ENCODE measurements around the gene LGALS7B. TPM values are rescaled to one million over a fixed set of nuclear protein-coding genes. Genes with fewer than 3 reads are reported as not detected.

The LGALS7B gene
- total and polyA plus RNA-seq, 2 of the 4 experiments (the other 2 are of a cell fraction) = not detected

DNA sequence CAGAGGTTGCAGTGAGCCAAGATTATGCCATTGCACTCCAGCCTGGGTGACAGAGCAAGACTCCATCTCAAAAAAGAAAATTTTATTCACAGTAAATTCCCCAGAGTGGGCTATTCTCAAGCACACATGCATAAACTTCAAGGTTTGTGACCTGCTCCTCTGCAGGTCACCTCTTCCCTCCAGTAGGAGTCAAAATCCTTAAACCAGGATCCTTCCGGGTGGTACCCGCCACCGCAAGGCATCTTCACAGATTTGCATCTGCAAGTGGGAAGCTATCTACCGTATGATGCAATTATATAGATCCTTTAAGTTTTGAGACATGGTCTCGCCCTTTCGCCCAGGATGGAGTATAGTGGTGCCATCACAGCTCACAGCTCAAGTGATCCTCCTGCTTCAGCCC, 45.6 kb downstream of the LGALS7B start:
- H3K9ac ChIP-seq (ENCODE audit: low read depth, low read length) = no peak overlapping the region
- H2AK5ac ChIP-seq (ENCODE audit: low read depth, low read length) = no peak overlapping the region
- intact Hi-C loops (cut with micrococcal nuclease) = loop anchor here (5.0 kb wide), 2 partner anchors 102 to 177 kb away; no protein-coding TSS in a partner anchor
- H4K8ac ChIP-seq (ENCODE audit: low read depth in 2 of 2, low read length in 2 of 2) = no peak overlapping the region
- no peak overlapping the region for H3K14ac ChIP-seq (replicated peaks; ENCODE audit: low read depth, low read length)
- in situ Hi-C loops (cut with MboI; ENCODE audit: low sequenced_read_pairs) = no loop called here
- no peak for DNase-seq
- no peak overlapping the region for H2BK120ac ChIP-seq (ENCODE audit: low read depth, low read length)
- POLR2A ChIA-PET (ENCODE audit: unreplicated experiment) = no interaction called here
- H2AK9ac ChIP-seq (replicated peaks; ENCODE audit: low read depth, low read length, poor library complexity) = no peak overlapping the region
- H3K4me3 ChIP-seq (ENCODE audit: insufficient read depth, low read depth, low read length) = no peak overlapping the region
- no peak overlapping the region for H3K56ac ChIP-seq (ENCODE audit: extremely low read depth, insufficient read depth, low read length)
- TF ChIP-seq CEBPB (IDR thresholded peaks at IDR 0.05; ENCODE audit: low read depth, low read length) (peak; percentile 31), POLR2A (IDR thresholded peaks at IDR 0.05; ENCODE audit: low read depth, low read length) (0 out of 2 replicates have a peak, but pooled peaks have one; percentile 8)
- TF ChIP-seq, protein P1, sequence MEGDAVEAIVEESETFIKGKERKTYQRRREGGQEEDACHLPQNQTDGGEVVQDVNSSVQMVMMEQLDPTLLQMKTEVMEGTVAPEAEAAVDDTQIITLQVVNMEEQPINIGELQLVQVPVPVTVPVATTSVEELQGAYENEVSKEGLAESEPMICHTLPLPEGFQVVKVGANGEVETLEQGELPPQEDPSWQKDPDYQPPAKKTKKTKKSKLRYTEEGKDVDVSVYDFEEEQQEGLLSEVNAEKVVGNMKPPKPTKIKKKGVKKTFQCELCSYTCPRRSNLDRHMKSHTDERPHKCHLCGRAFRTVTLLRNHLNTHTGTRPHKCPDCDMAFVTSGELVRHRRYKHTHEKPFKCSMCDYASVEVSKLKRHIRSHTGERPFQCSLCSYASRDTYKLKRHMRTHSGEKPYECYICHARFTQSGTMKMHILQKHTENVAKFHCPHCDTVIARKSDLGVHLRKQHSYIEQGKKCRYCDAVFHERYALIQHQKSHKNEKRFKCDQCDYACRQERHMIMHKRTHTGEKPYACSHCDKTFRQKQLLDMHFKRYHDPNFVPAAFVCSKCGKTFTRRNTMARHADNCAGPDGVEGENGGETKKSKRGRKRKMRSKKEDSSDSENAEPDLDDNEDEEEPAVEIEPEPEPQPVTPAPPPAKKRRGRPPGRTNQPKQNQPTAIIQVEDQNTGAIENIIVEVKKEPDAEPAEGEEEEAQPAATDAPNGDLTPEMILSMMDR (conservative IDR thresholded peaks at IDR 0.05; ENCODE audit: low read depth, low read length) = no peak
- peaks cover 36% of the 10 kb centered on the region for H4K20me1 ChIP-seq (ENCODE audit: insufficient read depth, low read length)
- peaks cover 25 to 61% of the 10 kb centered on the region in 2 experiments for H3K79me1 ChIP-seq (ENCODE audit: low read depth in 1 of 2, low read length in 2 of 2)
- no peak overlapping the region for H3K18ac ChIP-seq (ENCODE audit: low read depth, low read length)
- no peak overlapping the region for H3K27ac ChIP-seq (ENCODE audit: insufficient read depth, low read length)
- no peak overlapping the region for H2BK5ac ChIP-seq (ENCODE audit: low read depth, low read length, poor library complexity, severe bottlenecking)
- H2BK20ac ChIP-seq (ENCODE audit: low read depth, low read length) = no peak overlapping the region
- H4K91ac ChIP-seq (ENCODE audit: insufficient read depth, low read depth, low read length) = no peak overlapping the region
- peaks cover 3% of the 10 kb centered on the region; the same call in 1 of the 2 replicates for H3K9me1 ChIP-seq (ENCODE audit: insufficient read depth, low read length)
- no peak overlapping the region for H3K4ac ChIP-seq (ENCODE audit: low read depth, low read length)
- no TSS peak for BruUV-seq (replicated peaks)
- H3K27me3 ChIP-seq (ENCODE audit: control insufficient read depth, insufficient read depth, low read length) = no peaks in the 10 kb centered on the region
- H4K5ac ChIP-seq (ENCODE audit: low read depth, low read length) = no peak overlapping the region
- H2BK15ac ChIP-seq (ENCODE audit: low read depth, low read length) = no peak overlapping the region
- no peak overlapping the region for H3K23ac ChIP-seq (ENCODE audit: low read depth, low read length)
- no peak overlapping the region for H2AFZ ChIP-seq (replicated peaks; ENCODE audit: low read length, poor library complexity)
- no peaks in the 10 kb centered on the region for H3K9me3 ChIP-seq (ENCODE audit: control insufficient read depth, insufficient read depth, low read length)
- dilution Hi-C loops (cut with HindIII; ENCODE audit: low sequenced_read_pairs, unreplicated experiment) = no loop called here
- peaks cover 39% of the 10 kb centered on the region for H3K36me3 ChIP-seq (ENCODE audit: control insufficient read depth, insufficient read depth, low read length)
- H3K4me2 ChIP-seq (ENCODE audit: low read depth, low read length) = no peak overlapping the region
- WGBS, 2 experiments (ENCODE audit: extremely low coverage in 2 of 2, insufficient read length in 1 of 2) = no CpG with 5 or more reads among the region's 6 CpGs
- peaks cover 23% of the 10 kb centered on the region for H3K4me1 ChIP-seq (ENCODE audit: control insufficient read depth, insufficient read depth, low read length)
- CTCF ChIA-PET = no interaction called here
- ATAC-seq (ENCODE audit: low read depth) = no peak
